A673 (cell line): ENCODE data around the gene CCDC9.

Experiments used
- EZH2 ChIP-seq: fragments of 200-600 bp; sonication (generic); IDR thresholded peaks from 2 replicates; pipeline ENCODE4 v1.6.1; 2017; ENCODE audit warnings: borderline replicate concordance, low read depth, mild to moderate bottlenecking, mixed read lengths, antibody characterized with exemption, low read length; ENCODE audit not compliant: poor library complexity, severe bottlenecking
- TF ChIP-seq, protein P1 (sequence below): fragments of 300-800, 200-600 bp; sonication (generic); conservative IDR thresholded peaks from 2 replicates; pipeline ENCODE4 v1.5.1; 2017; ENCODE audit warnings: low read depth, mild to moderate bottlenecking, antibody characterized with exemption, low read length, moderate library complexity, mixed read lengths

DNA sequence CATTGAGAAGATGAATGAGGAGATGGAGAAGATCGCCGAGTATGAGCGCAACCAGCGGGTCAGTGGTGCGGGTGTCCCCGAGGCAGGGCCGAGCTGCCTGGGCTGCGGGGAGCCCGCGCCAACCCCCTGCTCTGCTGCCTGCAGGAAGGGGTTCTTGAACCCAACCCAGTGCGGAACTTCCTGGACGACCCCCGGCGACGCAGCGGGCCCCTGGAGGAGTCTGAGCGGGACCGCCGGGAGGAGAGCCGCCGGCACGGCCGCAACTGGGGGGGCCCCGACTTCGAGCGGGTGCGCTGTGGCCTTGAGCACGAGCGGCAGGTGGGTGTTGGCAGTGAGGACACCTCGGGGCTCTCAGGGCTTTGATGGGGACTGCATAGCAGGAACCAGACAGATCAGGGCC is 8.3 kb downstream of the CCDC9 start:
- TF ChIP-seq EZH2: no peak
- TF ChIP-seq, protein P1, sequence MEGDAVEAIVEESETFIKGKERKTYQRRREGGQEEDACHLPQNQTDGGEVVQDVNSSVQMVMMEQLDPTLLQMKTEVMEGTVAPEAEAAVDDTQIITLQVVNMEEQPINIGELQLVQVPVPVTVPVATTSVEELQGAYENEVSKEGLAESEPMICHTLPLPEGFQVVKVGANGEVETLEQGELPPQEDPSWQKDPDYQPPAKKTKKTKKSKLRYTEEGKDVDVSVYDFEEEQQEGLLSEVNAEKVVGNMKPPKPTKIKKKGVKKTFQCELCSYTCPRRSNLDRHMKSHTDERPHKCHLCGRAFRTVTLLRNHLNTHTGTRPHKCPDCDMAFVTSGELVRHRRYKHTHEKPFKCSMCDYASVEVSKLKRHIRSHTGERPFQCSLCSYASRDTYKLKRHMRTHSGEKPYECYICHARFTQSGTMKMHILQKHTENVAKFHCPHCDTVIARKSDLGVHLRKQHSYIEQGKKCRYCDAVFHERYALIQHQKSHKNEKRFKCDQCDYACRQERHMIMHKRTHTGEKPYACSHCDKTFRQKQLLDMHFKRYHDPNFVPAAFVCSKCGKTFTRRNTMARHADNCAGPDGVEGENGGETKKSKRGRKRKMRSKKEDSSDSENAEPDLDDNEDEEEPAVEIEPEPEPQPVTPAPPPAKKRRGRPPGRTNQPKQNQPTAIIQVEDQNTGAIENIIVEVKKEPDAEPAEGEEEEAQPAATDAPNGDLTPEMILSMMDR: no peak
